GM18517 (cell line): ENCODE results near the gene TNFRSF19.

ENCODE experiments used
- ATAC-seq: cut with Tn5 transposase; IDR thresholded peaks from one replicate; pipeline ENCODE4 v1.9.1; 2021; ENCODE audit warnings: mild to moderate bottlenecking, moderate library complexity; ENCODE audit not compliant: unreplicated experiment

TNFRSF19 gene

GRCh38 chr13:23626700-23627099 is 56.5 kb downstream of the TNFRSF19 start:
- no peak for ATAC-seq

- no peak for ATAC-seq
Observed at GRCh38 chr13:23627410-23627809, 57.2 kb downstream of the TNFRSF19 start.

- ATAC-seq: no peak
Observed at GRCh38 chr13:23628250-23628649, 58.0 kb downstream of the TNFRSF19 start.

GRCh38 chr13:23628765-23629565 is 58.8 kb downstream of the TNFRSF19 start:
- no peak for ATAC-seq

GRCh38 chr13:23629566-23630272 is 59.5 kb downstream of the TNFRSF19 start:
- no peak for ATAC-seq

GRCh38 chr13:23630349-23631093 is 60.3 kb downstream of the TNFRSF19 start:
- no peak for ATAC-seq

- no peak for ATAC-seq
Observed at GRCh38 chr13:23631311-23632047, 61.3 kb downstream of the TNFRSF19 start.

GRCh38 chr13:23632048-23632582 is 61.9 kb downstream of the TNFRSF19 start:
- ATAC-seq: no peak

GRCh38 chr13:23632741-23633140 is 62.5 kb downstream of the TNFRSF19 start:
- no peak for ATAC-seq

- no peak for ATAC-seq
Observed at GRCh38 chr13:23634897-23635296, 64.7 kb downstream of the TNFRSF19 start.

- no peak for ATAC-seq
Observed at GRCh38 chr13:23636360-23636759, 66.1 kb downstream of the TNFRSF19 start.

GRCh38 chr13:23637829-23638228 is 67.6 kb downstream of the TNFRSF19 start:
- ATAC-seq: no peak

GRCh38 chr13:23639674-23640073 is 69.5 kb downstream of the TNFRSF19 start:
- no peak for ATAC-seq

GRCh38 chr13:23642110-23642509 is 71.9 kb downstream of the TNFRSF19 start:
- ATAC-seq: no peak

- ATAC-seq: no peak
Observed at GRCh38 chr13:23643338-23644125, 73.3 kb downstream of the TNFRSF19 start.

- no peak for ATAC-seq
Observed at GRCh38 chr13:23644126-23644419, 73.9 kb downstream of the TNFRSF19 start.

- no peak for ATAC-seq
Observed at GRCh38 chr13:23644527-23645138, 74.4 kb downstream of the TNFRSF19 start.

- no peak for ATAC-seq
Observed at GRCh38 chr13:23645851-23646250, 75.6 kb downstream of the TNFRSF19 start.

GRCh38 chr13:23651439-23651838 is 81.2 kb downstream of the TNFRSF19 start:
- no peak for ATAC-seq

GRCh38 chr13:23651887-23652286 is 81.7 kb downstream of the TNFRSF19 start:
- ATAC-seq: no peak
